HG03039 (cell line): ENCODE results near the gene ANKHD1.
"Not testable (repeated sequence)": the region's sequence is repeated elsewhere in the genome, so short reads cannot be mapped to it uniquely, and the experiment has no call there.

ENCODE experiments used
- ATAC-seq: cut with Tn5 transposase; IDR thresholded peaks from one replicate; pipeline ENCODE4 v1.9.1; 2021; ENCODE audit warnings: mild to moderate bottlenecking, moderate library complexity; ENCODE audit not compliant: unreplicated experiment

The ANKHD1 gene

GRCh38 chr5:140561753-140562523 lies 160.3 kb downstream of the ANKHD1 start:
- ATAC-seq, result no peak

DNA sequence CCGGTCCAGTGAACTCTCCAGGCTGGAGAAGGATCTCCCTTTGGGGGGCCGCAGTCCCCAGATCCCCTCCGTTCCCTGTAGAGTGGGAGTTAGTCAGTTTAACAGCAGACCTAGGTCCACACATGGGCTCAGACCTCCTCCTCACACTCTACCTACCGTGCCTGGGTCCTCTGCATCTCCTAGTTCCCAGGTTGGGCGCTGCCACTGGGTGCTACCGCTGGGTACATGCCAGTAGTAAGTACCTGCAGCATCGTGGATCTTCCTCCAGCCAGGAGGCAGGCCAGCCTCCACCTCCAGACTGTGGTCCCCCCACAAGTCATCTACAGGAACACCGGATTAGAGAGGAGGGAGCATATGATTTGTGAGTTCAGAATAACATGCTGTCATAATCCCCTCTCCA lies 162.0 kb downstream of the ANKHD1 start:
- no peak for ATAC-seq

DNA sequence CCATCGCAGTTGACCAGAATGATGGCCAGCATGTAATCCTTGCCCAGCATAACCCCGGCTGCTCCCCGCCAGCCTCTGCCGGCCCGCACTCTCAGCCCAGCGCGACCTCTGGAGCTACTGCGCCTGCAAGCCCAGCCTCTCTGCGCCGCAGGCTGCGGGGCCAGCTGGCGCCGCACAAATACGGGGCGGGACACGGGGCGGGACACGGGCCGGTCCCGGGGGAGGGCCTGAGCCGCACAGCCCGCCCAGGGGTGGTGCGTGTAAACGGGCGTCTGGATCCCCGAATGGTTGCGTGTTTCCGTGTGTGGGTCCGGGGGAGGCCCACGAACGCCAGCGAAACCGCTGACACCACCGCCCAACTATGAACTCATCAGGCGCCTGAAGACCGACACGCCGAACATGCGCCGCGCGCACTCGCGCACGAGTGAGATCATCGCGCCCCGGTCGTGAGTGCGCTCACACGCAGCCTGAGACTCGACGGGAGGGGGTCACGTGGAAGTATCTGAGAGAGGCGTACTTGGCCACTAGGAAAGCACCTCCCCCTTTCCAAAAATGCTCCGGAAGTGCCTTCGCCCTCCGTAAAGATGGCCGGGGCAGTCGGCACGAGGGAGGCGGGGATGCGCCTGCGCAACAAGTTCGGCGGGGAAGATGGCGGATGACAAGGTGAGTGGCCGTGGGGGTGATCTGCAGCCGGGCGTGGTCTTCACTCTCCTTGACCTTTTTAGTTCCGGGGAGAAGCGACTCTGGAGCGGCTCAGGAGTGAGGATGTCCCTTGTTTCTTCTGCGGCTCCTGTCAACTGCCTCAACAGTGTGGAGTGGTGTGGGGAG lies 162.8 kb downstream of the ANKHD1 start, which contains the start of the genes APBB3 and SLC35A4:
Gene APBB3 (minus strand): TSS at position 403 of the 828 bp plus-strand sequence. CDS start 353 bp downstream, at position 50.
Gene SLC35A4 (plus strand): TSS at position 633 of the 828 bp plus-strand sequence. CDS start 2,342 bp downstream, outside the sequence.
- ATAC-seq, result peak; percentile 83

DNA sequence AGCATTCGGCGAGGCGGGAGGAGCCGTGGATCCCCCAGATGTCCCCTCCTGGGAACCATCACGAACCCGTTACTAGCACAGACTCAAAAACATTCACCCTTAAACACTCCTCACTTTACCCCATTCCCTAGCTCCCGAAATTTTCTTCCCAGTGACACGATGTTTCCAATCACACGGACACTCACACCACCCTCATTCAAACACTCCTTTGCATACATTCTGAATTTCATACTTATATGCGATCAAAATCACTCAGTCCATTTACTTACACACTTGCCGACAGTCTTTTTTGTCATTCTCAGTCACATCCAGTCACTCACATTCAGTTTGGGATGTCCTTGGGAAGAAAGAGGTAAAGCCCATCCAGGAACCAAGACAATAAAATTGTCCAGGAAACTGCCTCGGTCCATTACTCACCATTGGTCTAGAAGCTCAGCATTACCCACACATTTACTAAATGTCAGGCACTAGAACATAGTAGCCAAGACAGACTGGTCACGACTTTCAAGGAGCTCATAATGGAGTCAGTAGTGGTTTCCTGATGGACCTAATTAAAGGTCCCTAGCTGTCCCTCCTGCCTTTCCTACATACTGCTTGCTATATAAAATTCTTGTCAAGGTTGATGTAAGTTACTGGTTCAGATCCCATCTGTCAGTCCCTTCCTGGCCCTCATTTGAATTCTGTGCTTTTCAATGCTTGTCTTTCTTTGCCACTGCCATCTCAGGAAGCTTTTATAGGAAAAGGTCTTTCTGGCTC lies 163.6 kb downstream of the ANKHD1 start:
- ATAC-seq, result no peak

GRCh38 chr5:140565780-140566095 lies 164.1 kb downstream of the ANKHD1 start:
- ATAC-seq, result no peak

DNA sequence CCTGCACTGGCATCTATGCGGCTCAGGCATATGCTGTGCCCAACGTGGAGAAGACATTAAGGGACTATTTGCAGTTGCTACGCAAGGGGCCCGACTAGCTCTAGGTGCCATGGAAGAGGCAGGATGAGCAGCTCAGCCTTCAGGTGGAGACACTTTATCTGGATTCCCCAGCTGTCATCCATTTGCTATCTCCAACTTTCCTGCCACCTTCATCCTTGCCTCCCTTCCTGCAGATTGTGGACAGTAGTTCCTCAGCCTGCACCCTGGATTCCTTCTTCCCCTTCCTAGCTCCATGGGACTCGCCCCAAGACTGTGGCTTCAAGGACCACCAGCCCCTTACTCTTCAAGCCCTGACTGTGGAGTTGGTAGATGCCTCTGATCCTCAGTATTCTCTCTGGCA lies 165.0 kb downstream of the ANKHD1 start:
- ATAC-seq, result no peak

DNA sequence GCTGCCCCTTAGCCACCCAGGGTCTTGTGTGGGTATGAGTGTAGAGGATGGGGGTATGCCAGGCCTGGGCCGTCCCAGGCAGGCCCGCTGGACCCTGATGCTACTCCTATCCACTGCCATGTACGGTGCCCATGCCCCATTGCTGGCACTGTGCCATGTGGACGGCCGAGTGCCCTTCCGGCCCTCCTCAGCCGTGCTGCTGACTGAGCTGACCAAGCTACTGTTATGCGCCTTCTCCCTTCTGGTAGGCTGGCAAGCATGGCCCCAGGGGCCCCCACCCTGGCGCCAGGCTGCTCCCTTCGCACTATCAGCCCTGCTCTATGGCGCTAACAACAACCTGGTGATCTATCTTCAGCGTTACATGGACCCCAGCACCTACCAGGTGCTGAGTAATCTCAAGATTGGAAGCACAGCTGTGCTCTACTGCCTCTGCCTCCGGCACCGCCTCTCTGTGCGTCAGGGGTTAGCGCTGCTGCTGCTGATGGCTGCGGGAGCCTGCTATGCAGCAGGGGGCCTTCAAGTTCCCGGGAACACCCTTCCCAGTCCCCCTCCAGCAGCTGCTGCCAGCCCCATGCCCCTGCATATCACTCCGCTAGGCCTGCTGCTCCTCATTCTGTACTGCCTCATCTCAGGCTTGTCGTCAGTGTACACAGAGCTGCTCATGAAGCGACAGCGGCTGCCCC lies 165.6 kb downstream of the ANKHD1 start:
- no peak for ATAC-seq

- no peak for ATAC-seq
These were observed 166.2 kb downstream of the ANKHD1 start for GRCh38 chr5:140567871-140568270.

- ATAC-seq, result no peak
These were observed 166.9 kb downstream of the ANKHD1 start for GRCh38 chr5:140568443-140569063.

GRCh38 chr5:140569197-140569596 lies 167.6 kb downstream of the ANKHD1 start:
- no peak for ATAC-seq

DNA sequence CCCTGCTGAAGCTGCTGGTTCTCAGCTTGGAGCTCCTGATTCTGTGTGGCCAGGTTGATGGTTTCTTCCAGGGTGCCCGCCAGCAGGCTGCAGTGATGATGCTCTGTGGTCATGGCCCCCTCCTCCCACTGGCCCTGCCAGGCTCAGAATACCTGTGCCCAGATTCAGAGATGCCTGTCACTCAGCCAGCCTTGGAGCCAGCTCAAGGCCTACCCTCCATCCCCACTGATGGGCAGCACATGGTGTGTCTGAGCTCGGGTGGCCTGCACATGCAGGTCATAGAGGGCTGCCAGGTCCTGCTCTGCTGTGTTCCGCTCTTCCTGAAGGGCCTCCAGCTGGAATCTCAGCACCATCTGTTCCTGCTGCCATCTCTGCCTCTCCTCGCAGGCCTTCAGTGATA lies 168.4 kb downstream of the ANKHD1 start:
- ATAC-seq, result no peak

- ATAC-seq, result no peak
These were observed 168.9 kb downstream of the ANKHD1 start for GRCh38 chr5:140570488-140570887.

DNA sequence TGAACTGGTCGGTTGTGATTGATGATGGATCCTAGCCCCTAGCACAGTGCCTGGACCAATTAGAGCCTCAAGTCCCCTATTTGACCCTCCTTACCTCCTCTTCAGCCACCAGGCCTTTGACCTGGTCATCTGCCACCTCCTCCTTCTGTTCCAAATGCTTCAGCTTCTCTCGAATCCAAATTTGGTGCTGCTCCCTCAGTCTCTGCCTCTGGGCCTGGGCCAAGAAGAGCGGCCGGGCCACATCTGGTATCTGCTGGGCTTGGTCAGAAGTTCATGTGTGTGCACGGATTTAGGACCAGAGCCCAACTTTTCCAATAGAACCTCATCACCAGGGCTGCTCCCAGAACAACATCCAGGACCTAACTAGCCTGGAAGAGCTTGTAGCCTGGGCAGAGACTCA lies 169.5 kb downstream of the ANKHD1 start:
- ATAC-seq, result no peak

GRCh38 chr5:140573683-140574082 lies 172.1 kb downstream of the ANKHD1 start:
- no peak for ATAC-seq

- ATAC-seq, result no peak
These were observed 172.5 kb downstream of the ANKHD1 start for GRCh38 chr5:140574165-140574564.

GRCh38 chr5:140575309-140575708 lies 173.7 kb downstream of the ANKHD1 start:
- ATAC-seq, result no peak

DNA sequence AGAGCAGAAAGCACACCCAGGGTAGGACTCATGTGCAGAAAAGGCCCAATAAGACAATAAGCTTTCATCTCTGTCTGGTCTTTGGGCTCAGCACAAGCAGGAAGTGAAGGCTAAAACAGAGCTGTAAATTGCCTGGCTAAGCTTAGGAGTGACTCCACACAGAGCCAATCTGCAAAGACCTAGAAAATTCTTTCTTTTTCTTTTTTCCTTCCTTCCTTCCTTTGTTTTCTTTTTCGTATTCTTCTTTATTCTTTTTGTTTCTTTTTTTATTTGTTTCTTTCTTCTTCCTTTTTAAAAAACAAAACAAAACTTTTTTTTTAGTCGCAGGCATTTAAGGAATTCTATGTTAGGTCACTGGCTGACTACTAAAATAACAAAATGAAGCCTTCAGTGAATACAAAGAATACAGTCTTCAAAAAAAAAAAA lies 175.2 kb downstream of the ANKHD1 start:
- no peak for ATAC-seq

GRCh38 chr5:140579188-140579747 lies 177.6 kb downstream of the ANKHD1 start:
- ATAC-seq, result not testable (repeated sequence)

DNA sequence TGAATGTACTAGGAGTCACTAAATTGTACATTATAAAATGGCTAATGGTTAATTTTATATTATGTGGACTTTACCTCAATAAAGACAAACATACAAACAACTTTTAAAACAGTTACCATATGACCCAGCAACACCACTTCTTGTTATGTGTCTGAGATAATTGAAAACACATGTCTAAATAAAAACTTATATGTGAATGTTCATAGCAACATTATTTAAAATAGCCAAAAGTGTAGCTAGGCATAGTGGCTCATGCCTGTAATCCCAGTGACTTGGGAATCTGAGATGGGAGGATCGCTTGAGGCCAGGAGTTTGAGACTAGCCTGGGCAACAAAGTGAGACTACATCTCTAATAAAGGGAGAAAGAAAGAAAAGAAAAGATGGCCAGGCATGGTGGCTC lies 185.9 kb downstream of the ANKHD1 start:
- no peak for ATAC-seq
